ENCODE measurements around the gene CTSZ. TPM values are rescaled to one million over a fixed set of nuclear protein-coding genes. Genes with fewer than 3 reads are reported as not detected.

Gene CTSZ
- total RNA-seq, 2 donors from 2014 or later = 242 to 436 TPM

- no peak for DNase-seq (ENCODE audit: low spot score)
- Histone ChIP-seq H3K27me3 (replicated peaks; ENCODE audit: insufficient read depth) (no peaks in the 10 kb centered on the region), H3K36me3 (peaks cover 45% of the 10 kb centered on the region), H3K4me1 (ENCODE audit: control insufficient read depth in 1 of 2, low read depth in 2 of 2) (peaks cover 0 to 3% of the 10 kb centered on the region in 2 donors), H3K4me3 (no peak overlapping the region), H3K9me3 (no peaks in the 10 kb centered on the region), H3K27ac (no peak overlapping the region)
- no peak for TF ChIP-seq CTCF (IDR thresholded peaks at IDR 0.05)
- no peak for ATAC-seq (ENCODE audit: insufficient number of reproducible peaks, low FRiP score, low read depth)
These were observed 9.8 kb downstream of the CTSZ start for GRCh38 chr20:58997141-58997770.

DNA sequence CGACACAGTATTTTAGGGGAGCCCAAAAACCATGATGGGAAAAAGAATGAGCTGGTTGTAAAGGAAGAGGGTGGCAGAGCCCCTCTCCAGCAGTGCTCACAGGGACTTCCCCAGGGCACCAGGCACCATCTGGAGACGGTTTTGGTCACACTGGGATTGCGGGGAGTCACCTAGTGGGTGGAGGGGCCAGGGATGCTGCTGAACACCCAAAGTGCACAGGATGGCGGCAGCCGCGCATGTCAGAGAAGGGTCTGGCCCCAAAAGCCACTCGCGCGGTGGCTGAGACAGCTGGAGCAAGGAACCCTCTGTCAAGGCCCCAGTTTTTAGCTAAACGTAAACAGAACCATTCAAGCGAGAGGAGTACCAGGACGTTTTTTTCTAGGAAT, 10.8 kb downstream of the CTSZ start:
- ATAC-seq (ENCODE audit: insufficient number of reproducible peaks, low FRiP score, low read depth) (no peak), DNase-seq (ENCODE audit: low spot score) (no peak)
- Histone ChIP-seq H3K4me3 (no peak overlapping the region), H3K4me1 (ENCODE audit: control insufficient read depth in 1 of 2, low read depth in 2 of 2) (peaks cover 0 to 3% of the 10 kb centered on the region in 2 donors), H3K27ac (no peak overlapping the region), H3K9me3 (no peaks in the 10 kb centered on the region), H3K36me3 (peaks cover 47% of the 10 kb centered on the region), H3K27me3 (replicated peaks; ENCODE audit: insufficient read depth) (no peaks in the 10 kb centered on the region)
- no peak for TF ChIP-seq CTCF (IDR thresholded peaks at IDR 0.05)

DNA sequence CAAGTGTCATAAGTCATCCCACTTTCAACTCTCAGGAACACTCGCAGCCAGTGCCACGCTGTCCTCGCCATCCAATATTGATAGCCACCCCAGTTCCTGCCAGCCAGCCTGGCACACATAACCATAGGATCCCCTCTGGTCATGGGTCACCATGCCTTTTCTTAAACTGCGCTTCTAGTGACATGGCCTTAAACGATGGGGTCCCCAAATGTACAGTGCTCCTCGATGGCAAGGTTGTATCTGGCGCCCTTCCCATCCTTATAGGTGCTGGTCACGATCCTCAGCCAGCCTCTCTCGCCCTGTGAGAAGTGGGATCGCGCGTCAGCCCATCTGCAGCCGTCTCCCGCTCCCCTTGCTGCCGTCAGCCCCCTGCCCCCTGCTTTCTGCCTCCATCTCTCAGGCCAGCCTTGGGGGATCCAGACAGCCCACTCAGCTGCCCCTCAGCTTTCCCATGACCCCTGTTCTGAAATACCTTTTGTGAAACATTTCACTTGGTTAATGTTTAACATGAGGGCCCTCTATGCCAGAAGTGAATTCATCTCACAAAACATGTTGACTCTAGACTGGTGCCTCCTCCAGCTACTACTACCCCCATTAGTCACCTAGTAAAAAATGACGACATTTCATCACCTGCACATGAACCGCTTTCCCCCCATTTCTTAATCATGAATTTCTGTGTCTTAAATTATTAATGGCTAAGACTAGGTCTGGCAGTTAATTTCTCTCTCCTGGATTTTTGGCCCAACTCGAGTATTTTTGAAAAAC, 11.4 kb downstream of the CTSZ start:
- ATAC-seq (ENCODE audit: insufficient number of reproducible peaks, low FRiP score, low read depth) (no peak), DNase-seq (ENCODE audit: low spot score) (no peak)
- peaks cover 0 to 3% of the 10 kb centered on the region in 2 donors for H3K4me1 ChIP-seq (ENCODE audit: control insufficient read depth in 1 of 2, low read depth in 2 of 2)
- H3K27ac ChIP-seq = no peak overlapping the region
- peaks cover 49% of the 10 kb centered on the region for H3K36me3 ChIP-seq
- no peaks in the 10 kb centered on the region for H3K27me3 ChIP-seq (replicated peaks; ENCODE audit: insufficient read depth)
- no peaks in the 10 kb centered on the region for H3K9me3 ChIP-seq
- H3K4me3 ChIP-seq = no peak overlapping the region
- no peak for TF ChIP-seq CTCF (IDR thresholded peaks at IDR 0.05)

DNA sequence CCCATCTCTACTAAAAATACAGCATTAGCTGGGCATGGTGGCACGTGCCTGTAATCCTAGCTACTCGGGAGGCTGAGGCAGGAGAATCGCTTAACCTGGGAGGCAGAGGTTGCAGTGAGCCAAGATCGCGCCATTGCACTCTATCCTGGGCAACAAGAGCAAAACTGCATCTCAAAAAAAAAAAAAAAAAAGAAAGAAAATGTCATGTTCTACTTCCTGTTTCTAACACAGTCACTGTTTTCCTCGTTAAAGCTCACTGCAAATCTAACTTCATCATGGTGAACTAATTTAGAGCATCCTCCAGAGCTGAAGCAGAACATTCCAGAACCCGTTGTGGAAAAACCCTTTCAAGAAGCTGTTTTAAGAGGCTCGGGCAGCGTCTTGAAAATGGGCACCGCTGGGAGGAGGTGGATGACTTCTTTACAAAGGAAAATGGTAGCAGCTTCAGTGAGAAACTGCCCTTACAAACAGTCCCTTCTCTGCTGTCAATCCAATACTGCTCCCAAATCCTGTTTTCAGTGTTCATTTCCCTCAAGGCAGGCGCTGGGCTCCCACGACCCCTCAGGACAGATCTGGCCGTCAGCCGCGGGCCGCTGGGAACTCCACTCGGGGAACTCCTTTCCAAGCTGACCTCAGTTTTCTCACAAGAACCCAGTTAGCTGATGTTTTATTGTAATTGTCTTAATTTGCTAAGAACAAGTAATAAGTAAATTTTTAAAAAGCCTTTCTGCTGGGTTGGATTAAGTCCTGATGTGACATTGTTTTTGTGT, 12.5 kb downstream of the CTSZ start:
- H3K36me3 ChIP-seq = peaks cover 52% of the 10 kb centered on the region

More for the DNA sequence above, 12.5 kb downstream of the CTSZ start:
- H3K9me3 ChIP-seq = no peaks in the 10 kb centered on the region
- peak overlapping the region in 1 of 2 donors; percentile 39 for H3K27ac ChIP-seq
- no peak overlapping the region for H3K4me3 ChIP-seq
- no peaks in the 10 kb centered on the region for H3K27me3 ChIP-seq (replicated peaks; ENCODE audit: insufficient read depth)
- no peak for TF ChIP-seq CTCF (IDR thresholded peaks at IDR 0.05)
- DNase-seq (ENCODE audit: low spot score) (no peak), ATAC-seq (ENCODE audit: insufficient number of reproducible peaks, low FRiP score, low read depth) (no peak)
- H3K4me1 ChIP-seq (ENCODE audit: control insufficient read depth in 1 of 2, low read depth in 2 of 2) = peaks cover 0 to 3% of the 10 kb centered on the region in 2 donors

Measured in thoracic aorta (tissue), 2 donors.